DOHH2 (cell line): ENCODE measurements around the gene NAPB.

Experiments
- H3F3A ChIP-seq: fragments of 200-600 bp; sonication (generic), shearing (Covaris generic); 2 replicates; pipeline ENCODE4 v1.6.0; 2016; ENCODE audit warnings: antibody characterized with exemption, mild to moderate bottlenecking; ENCODE audit not compliant: control insufficient read depth, insufficient read depth
- H3K27ac ChIP-seq: fragments of 200-600 bp; sonication (generic); 2 replicates; pipeline ENCODE4 v1.5.1; 2014; ENCODE audit warnings: low read depth, mild to moderate bottlenecking, low read length, moderate library complexity
- H3K27me3 ChIP-seq: fragments of 200-600 bp; sonication (generic); 2 replicates; pipeline ENCODE4 v1.6.1; 2014; ENCODE audit warnings: mild to moderate bottlenecking, low read length, mixed read lengths; ENCODE audit not compliant: control insufficient read depth
- H3K36me3 ChIP-seq: fragments of 200-600 bp; sonication (generic); 2 replicates; pipeline ENCODE4 v1.6.1; 2014; ENCODE audit warnings: mild to moderate bottlenecking, low read length, moderate library complexity, mixed read lengths; ENCODE audit not compliant: control insufficient read depth
- H3K4me1 ChIP-seq: fragments of 200-600 bp; sonication (generic); 2 replicates; pipeline ENCODE4 v1.6.1; 2014; ENCODE audit warnings: mild to moderate bottlenecking, low read length, mixed read lengths; ENCODE audit not compliant: control insufficient read depth
- H3K4me2 ChIP-seq: fragments of 200-600 bp; sonication (generic); 2 replicates; pipeline ENCODE4 v1.6.0; 2014; ENCODE audit warnings: mild to moderate bottlenecking, low read length, moderate library complexity
- H3K4me3 ChIP-seq: fragments of 200-600 bp; sonication (generic); 2 replicates; pipeline ENCODE4 v1.5.1; 2014; ENCODE audit warnings: mild to moderate bottlenecking, low read length, mixed read lengths
- H3K79me2 ChIP-seq: fragments of 200-600 bp; sonication (generic); 2 replicates; pipeline ENCODE4 v1.6.1; 2014; ENCODE audit warnings: mild to moderate bottlenecking, low read length, mixed read lengths; ENCODE audit not compliant: control insufficient read depth
- H3K9me2 ChIP-seq: fragments of 200-600 bp; sonication (generic); replicated peaks from 2 replicates; pipeline ENCODE4 v1.6.1; 2014; ENCODE audit warnings: mild to moderate bottlenecking, low read length, mixed read lengths; ENCODE audit not compliant: control insufficient read depth
- H3K9me3 ChIP-seq: fragments of 200-600 bp; sonication (generic); 2 replicates; pipeline ENCODE4 v1.6.1; 2014; ENCODE audit warnings: antibody characterized with exemption, low read length, mixed read lengths; ENCODE audit not compliant: control insufficient read depth, insufficient read depth
- H4K20me1 ChIP-seq: fragments of 200-600 bp; sonication (generic); 2 replicates; pipeline ENCODE4 v1.6.0; 2014; ENCODE audit warnings: low read depth, mild to moderate bottlenecking, antibody characterized with exemption, low read length, moderate library complexity; ENCODE audit not compliant: control insufficient read depth, insufficient read depth
- EZH2phosphoT487 ChIP-seq: fragments of 200-600 bp; sonication (generic); IDR thresholded peaks from 2 replicates; pipeline ENCODE4 v1.6.1; 2017; ENCODE audit warnings: borderline replicate concordance, mild to moderate bottlenecking, antibody characterized with exemption, low read length, moderate library complexity, mixed read lengths
- TF ChIP-seq, protein P1 (sequence below): fragments of 200-600 bp; sonication (generic); IDR thresholded peaks from one replicate; pipeline ENCODE4 v1.5.1; 2014; ENCODE audit warnings: antibody characterized with exemption, mild to moderate bottlenecking, low read depth, low read length; ENCODE audit not compliant: poor library complexity, severe bottlenecking

NAPB gene

DNA sequence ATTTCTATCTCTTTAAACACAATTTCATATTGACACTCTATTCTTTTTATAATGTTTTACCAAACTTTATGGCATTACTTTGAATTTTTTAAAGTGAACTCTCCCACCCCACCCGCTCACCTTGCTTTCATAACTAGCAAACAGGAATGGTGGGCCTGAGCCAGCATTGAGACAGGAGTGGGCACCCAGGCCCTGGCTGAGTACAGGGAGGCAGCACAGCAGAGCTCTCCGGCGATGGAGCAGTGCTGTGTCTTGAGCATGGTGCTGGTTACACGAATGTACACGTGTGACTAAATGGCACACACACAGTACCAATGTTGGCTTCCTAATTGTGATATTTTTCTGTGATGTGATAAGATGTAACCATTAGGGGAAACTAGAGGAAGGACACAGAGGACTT, 26.9 kb upstream of the NAPB start:
- no peak overlapping the region for H3K4me3 ChIP-seq
- H3F3A ChIP-seq: no peaks in the 10 kb centered on the region
- no peak overlapping the region for H3K27ac ChIP-seq
- no peaks in the 10 kb centered on the region for H3K9me2 ChIP-seq
- no peaks in the 10 kb centered on the region for H3K9me3 ChIP-seq
- H3K27me3 ChIP-seq: no peaks in the 10 kb centered on the region
- H3K79me2 ChIP-seq: no peaks in the 10 kb centered on the region
- H3K4me2 ChIP-seq: no peak overlapping the region
- H3K4me1 ChIP-seq: no peaks in the 10 kb centered on the region
- H4K20me1 ChIP-seq: no peaks in the 10 kb centered on the region
- TF ChIP-seq, protein P1, sequence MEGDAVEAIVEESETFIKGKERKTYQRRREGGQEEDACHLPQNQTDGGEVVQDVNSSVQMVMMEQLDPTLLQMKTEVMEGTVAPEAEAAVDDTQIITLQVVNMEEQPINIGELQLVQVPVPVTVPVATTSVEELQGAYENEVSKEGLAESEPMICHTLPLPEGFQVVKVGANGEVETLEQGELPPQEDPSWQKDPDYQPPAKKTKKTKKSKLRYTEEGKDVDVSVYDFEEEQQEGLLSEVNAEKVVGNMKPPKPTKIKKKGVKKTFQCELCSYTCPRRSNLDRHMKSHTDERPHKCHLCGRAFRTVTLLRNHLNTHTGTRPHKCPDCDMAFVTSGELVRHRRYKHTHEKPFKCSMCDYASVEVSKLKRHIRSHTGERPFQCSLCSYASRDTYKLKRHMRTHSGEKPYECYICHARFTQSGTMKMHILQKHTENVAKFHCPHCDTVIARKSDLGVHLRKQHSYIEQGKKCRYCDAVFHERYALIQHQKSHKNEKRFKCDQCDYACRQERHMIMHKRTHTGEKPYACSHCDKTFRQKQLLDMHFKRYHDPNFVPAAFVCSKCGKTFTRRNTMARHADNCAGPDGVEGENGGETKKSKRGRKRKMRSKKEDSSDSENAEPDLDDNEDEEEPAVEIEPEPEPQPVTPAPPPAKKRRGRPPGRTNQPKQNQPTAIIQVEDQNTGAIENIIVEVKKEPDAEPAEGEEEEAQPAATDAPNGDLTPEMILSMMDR: no peak
- no peak for TF ChIP-seq EZH2phosphoT487
- H3K36me3 ChIP-seq: no peaks in the 10 kb centered on the region

DNA sequence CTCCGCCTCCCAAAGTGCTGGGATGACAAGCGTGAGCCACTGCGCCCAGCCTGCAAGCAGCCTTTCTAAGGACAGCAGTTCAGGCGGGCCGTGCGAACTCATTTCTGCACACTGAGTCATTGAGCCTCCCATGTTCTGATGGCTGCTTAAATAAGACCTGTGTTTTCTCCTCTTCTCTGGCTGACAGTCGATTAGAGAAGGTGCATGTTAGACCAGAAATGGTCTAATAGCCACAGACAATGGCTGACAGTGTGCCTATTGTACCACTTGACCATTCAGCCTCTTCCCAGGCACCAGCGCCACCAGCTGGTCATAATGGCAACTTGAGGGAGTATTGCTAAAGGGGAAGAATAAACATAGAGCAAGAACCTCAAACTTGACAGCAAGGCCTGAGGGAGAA, 25.2 kb upstream of the NAPB start:
- Histone ChIP-seq H4K20me1 (no peaks in the 10 kb centered on the region), H3K79me2 (no peaks in the 10 kb centered on the region), H3K4me1 (no peaks in the 10 kb centered on the region), H3K4me2 (no peak overlapping the region), H3F3A (no peaks in the 10 kb centered on the region), H3K4me3 (no peak overlapping the region), H3K36me3 (no peaks in the 10 kb centered on the region), H3K9me3 (no peaks in the 10 kb centered on the region), H3K9me2 (no peaks in the 10 kb centered on the region), H3K27me3 (peaks cover 2% of the 10 kb centered on the region; the same call in 1 of the 2 replicates), H3K27ac (no peak overlapping the region)
- no peak for TF ChIP-seq EZH2phosphoT487
- TF ChIP-seq, protein P1: peak; percentile 75

DNA sequence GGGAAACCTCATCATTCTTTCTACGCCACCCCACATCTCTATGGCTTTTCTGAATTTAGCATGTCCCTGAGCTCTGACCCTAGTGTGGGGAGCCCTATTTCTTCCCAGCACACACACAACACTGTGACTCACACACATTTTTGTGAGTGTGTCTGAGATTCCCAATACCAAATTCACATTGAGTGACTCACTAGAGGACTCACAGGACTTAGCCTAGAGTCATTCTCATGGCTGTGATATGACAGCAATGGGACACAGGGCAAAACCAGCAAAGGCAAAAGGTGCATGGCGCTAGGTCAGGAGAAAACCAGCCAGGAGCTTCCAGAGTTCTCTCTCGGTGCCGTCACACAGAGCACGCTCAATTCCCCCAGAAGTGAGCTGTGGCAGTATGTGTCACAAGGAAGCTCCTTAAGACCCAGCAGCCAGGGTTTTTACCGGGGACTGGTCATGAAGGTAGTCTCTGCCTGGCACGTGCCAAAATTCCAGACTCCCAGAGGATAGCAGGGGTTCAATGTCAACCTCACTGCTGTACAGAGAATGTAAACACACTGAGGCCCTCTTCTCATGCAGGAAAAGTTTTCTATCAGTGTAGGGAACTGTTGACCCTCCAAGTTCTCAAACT, 24.4 kb upstream of the NAPB start:
- Histone ChIP-seq H3F3A (no peaks in the 10 kb centered on the region), H3K36me3 (no peaks in the 10 kb centered on the region), H3K79me2 (no peaks in the 10 kb centered on the region), H3K9me3 (no peaks in the 10 kb centered on the region), H3K4me2 (no peak overlapping the region), H3K27ac (no peak overlapping the region), H3K9me2 (no peaks in the 10 kb centered on the region), H3K4me1 (no peaks in the 10 kb centered on the region), H3K4me3 (no peak overlapping the region), H4K20me1 (no peaks in the 10 kb centered on the region), H3K27me3 (peaks cover 2% of the 10 kb centered on the region; the same call in 1 of the 2 replicates)
- TF ChIP-seq EZH2phosphoT487: no peak
- TF ChIP-seq, protein P1: no peak
